GM04504 (cell line): Measurements from ENCODE around the gene SLC3A2.
"Not testable (repeated sequence)": the region's sequence is repeated elsewhere in the genome, so short reads cannot be mapped to it uniquely, and the experiment has no call there.

Experiments
- DNase-seq: peaks from one replicate; pipeline ENCODE4 v3.0.0-alpha.2; 2012; ENCODE audit warnings: low read depth

Gene SLC3A2

DNA sequence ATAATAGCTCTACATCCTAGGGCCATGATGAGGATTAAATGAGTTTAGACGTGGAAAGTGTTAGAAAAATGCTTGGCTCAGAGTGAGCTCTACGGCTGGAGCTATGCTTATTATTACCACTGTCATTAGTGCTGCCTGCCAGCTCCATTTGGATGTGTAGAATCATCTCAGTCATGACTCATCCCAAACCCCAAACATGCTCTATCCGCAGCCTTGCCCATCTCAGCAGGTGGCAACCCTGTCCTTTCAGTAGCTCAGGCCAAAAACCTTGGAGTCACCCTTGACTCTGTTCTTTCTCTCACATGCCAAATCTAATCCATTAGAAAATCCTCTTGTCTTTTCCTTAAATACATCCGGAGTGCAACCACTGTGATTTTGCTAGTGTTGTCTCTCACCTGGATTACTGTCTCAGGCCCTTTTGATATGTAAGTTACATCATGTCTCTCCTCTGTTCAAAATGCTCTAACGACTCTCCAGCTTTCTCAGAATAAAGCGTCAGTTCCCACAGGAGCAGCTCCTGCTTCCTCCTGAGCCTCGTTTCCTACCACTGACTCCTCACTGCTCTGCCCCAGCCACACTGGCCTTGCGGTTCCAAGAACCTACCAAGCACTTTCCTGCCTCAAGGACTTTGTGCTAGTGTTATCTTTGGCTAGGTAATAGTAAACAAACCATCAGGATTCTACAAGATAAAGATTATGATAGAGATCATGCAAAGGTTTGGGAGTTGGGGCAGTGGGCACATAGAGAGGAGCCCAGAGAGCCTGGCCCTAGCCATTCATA is 51.0 kb downstream of the SLC3A2 start:
- DNase-seq: no peak

DNA sequence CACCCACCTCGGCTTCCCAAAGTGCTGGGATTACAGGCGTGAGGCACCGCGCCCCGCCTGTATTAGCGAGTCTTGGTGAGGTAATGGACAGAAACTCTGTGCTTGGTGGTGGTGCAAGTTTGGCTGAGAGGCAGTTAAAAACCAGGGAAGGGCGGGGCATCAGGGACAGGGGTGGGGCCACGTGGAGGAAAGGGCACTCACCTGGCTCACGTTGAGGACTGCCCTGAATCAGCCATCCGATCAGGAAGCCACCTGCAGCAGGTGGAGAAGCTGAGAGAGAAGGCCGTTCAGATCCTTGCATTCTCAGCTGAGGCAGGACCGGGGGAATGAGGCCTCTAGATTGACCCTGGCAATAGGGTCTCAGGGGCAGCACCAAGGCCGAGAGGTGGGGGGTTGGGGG is 52.6 kb downstream of the SLC3A2 start:
- no peak for DNase-seq

DNA sequence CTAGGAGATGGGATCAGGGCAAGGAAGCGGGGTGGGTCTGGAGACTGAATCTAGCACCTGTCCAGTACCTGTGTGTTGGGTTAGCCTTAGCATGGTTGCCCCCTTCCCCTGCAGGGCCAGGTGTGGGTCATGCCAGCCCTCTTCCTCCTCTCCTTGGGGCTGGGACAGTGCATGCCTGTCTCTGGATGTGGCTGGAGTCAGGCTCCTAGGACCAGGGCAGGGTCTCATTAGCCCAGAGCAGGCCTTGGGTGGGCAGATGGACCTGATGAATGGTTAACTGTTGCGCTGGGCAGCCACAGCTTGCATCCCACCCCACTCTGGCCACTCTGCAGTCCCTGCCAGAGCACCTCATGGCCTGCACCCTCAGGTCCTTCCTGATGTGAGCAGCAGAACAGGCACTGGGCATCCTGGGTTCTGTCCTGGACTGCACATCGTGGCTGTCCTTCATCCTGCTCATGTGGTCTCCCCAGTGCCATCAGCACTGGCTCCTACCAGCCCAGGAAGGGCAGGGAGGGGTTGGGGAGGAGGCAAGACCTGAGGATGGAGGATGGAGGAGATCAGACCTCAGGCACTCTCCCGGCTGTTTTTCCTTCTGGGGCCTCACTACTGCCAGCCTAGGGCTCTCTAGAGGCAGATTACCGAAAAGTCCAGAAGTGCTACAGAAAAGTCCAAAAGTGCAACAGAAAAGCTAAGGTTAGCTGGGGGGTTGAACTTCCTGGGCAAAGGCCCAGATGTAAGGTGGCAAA is 53.2 kb downstream of the SLC3A2 start:
- DNase-seq: no peak

DNA sequence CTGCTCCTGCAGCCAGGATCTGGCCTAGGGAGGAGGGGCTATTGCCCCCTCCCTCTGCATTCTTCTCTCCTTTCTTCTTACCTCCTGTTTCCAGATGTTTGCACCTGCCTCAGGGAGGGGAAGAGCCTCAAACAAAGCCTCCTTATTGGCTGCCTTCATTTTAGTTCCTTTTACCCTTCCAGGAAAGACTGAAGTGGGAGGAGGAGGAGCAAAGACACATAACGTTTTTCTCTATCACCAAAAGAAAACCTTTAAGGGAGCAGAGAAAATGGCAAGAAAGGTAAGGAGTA is 53.7 kb downstream of the SLC3A2 start:
- DNase-seq: no peak

DNA sequence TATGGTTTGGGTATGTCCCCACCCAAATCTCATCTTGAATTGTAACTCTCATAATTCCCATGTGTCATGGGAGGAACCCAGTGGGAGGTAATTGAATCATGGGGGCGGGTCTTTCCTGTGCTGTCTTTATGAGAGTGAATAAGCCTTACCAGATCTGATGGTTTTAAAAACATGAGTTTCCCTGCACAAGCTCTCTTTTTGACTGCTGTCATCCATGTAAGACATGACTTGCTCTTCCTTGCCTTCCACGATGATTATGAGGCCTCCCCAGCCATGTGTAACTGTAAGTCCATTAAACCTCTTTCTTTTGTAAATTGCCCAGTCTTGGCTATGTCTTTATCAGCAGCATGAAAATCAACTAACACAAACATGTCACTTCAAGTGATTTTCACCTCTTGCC is 56.8 kb downstream of the SLC3A2 start:
- not testable (repeated sequence) for DNase-seq
